Loucy (cell line): ENCODE results near the gene SLC39A11.

Experiments
- H2AFZ ChIP-seq: fragments of 200-600 bp; sonication (generic); 2 replicates; pipeline ENCODE4 v1.6.0; 2016; ENCODE audit warnings: antibody characterized with exemption, mild to moderate bottlenecking, low read length, moderate library complexity
- H3F3A ChIP-seq: fragments of 200-600 bp; 2 replicates; pipeline ENCODE4 v1.6.0; 2016; ENCODE audit warnings: antibody characterized with exemption, low read depth, mild to moderate bottlenecking
- H3K27me3 ChIP-seq: fragments of 200-600 bp; sonication (generic); 2 replicates; pipeline ENCODE4 v1.6.1; 2014; ENCODE audit warnings: low read length, mild to moderate bottlenecking; ENCODE audit not compliant: insufficient read depth, poor library complexity, severe bottlenecking
- H3K36me3 ChIP-seq: fragments of 200-600 bp; sonication (generic); 2 replicates; pipeline ENCODE4 v1.6.1; 2016; ENCODE audit warnings: low read length; ENCODE audit not compliant: insufficient read depth
- H3K4me1 ChIP-seq: fragments of 200-600 bp; sonication (generic); 2 replicates; pipeline ENCODE4 v1.5.1; 2014; ENCODE audit warnings: low read length, mild to moderate bottlenecking; ENCODE audit not compliant: insufficient read depth, poor library complexity, severe bottlenecking
- H3K4me2 ChIP-seq: fragments of 200-600 bp; sonication (generic); 2 replicates; pipeline ENCODE4 v1.6.0; 2014; ENCODE audit warnings: antibody characterized with exemption, low read length, low read depth, mild to moderate bottlenecking; ENCODE audit not compliant: poor library complexity, severe bottlenecking
- H3K4me3 ChIP-seq: fragments of 200-600 bp; sonication (generic); 2 replicates; pipeline ENCODE4 v1.5.1; 2014; ENCODE audit warnings: low read length, mild to moderate bottlenecking, mixed read lengths; ENCODE audit not compliant: poor library complexity, severe bottlenecking
- H3K79me2 ChIP-seq: fragments of 200-600 bp; sonication (generic); 2 replicates; pipeline ENCODE4 v1.6.1; 2014; ENCODE audit warnings: low read length; ENCODE audit not compliant: insufficient read depth
- H3K9ac ChIP-seq: fragments of 200-600 bp; sonication (generic); 2 replicates; pipeline ENCODE4 v1.6.0; 2014; ENCODE audit warnings: mild to moderate bottlenecking, low read depth, low read length, moderate library complexity; ENCODE audit not compliant: poor library complexity, severe bottlenecking
- H3K9me2 ChIP-seq: fragments of 200-600 bp; sonication (generic); replicated peaks from 2 replicates; pipeline ENCODE4 v1.6.1; 2016; ENCODE audit warnings: low read depth, low read length, mixed read lengths
- H3K9me3 ChIP-seq: fragments of 200-600 bp; sonication (generic); 2 replicates; pipeline ENCODE4 v1.6.1; 2014; ENCODE audit warnings: mild to moderate bottlenecking, antibody characterized with exemption, low read length, low read depth; ENCODE audit not compliant: insufficient read depth
- H4K20me1 ChIP-seq: fragments of 200-600 bp; sonication (generic); 2 replicates; pipeline ENCODE4 v1.6.0; 2014; ENCODE audit warnings: antibody characterized with exemption, low read length, mild to moderate bottlenecking; ENCODE audit not compliant: insufficient read depth, poor library complexity, severe bottlenecking
- EZH2phosphoT487 ChIP-seq: fragments of 200-600 bp; IDR thresholded peaks from 2 replicates; pipeline ENCODE4 v1.6.1; 2018; ENCODE audit warnings: antibody characterized with exemption, mild to moderate bottlenecking, moderate library complexity, borderline replicate concordance
- TF ChIP-seq, protein P1 (sequence below): fragments of 200-600 bp; sonication (generic); conservative IDR thresholded peaks from 2 replicates; pipeline ENCODE4 v1.5.1; 2014; ENCODE audit warnings: mild to moderate bottlenecking, antibody characterized with exemption, low read length

SLC39A11 gene

DNA sequence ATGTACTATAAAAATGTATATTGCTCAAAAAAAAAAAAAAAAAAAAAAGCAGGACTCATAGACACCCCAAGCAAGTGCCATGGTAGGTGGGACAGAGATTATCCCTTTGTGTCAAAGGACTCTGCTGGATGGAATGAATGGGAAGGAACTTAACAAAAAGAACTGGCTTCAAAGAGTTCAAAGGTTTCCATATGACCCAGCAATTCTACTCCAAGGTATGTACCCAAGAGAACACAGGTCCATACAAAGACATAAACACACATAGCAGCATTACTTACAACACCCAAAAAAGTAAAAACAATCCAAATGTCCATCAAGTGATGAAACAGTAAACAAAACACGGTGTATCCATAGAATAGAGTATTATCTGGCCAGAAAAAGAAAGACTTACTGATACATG is 255.2 kb downstream of the SLC39A11 start:
- Histone ChIP-seq H3K9ac (no peak overlapping the region), H3K9me3 (no peaks in the 10 kb centered on the region), H2AFZ (no peak overlapping the region), H3K4me2 (no peak overlapping the region), H4K20me1 (no peaks in the 10 kb centered on the region), H3K79me2 (no peaks in the 10 kb centered on the region), H3F3A (no peaks in the 10 kb centered on the region), H3K9me2 (no peaks in the 10 kb centered on the region), H3K4me3 (no peak overlapping the region), H3K4me1 (no peaks in the 10 kb centered on the region), H3K27me3 (no peaks in the 10 kb centered on the region), H3K36me3 (peaks cover 4% of the 10 kb centered on the region; the same call in 1 of the 2 replicates)
- TF ChIP-seq, protein P1, sequence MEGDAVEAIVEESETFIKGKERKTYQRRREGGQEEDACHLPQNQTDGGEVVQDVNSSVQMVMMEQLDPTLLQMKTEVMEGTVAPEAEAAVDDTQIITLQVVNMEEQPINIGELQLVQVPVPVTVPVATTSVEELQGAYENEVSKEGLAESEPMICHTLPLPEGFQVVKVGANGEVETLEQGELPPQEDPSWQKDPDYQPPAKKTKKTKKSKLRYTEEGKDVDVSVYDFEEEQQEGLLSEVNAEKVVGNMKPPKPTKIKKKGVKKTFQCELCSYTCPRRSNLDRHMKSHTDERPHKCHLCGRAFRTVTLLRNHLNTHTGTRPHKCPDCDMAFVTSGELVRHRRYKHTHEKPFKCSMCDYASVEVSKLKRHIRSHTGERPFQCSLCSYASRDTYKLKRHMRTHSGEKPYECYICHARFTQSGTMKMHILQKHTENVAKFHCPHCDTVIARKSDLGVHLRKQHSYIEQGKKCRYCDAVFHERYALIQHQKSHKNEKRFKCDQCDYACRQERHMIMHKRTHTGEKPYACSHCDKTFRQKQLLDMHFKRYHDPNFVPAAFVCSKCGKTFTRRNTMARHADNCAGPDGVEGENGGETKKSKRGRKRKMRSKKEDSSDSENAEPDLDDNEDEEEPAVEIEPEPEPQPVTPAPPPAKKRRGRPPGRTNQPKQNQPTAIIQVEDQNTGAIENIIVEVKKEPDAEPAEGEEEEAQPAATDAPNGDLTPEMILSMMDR, result no peak
- TF ChIP-seq EZH2phosphoT487, result no peak

DNA sequence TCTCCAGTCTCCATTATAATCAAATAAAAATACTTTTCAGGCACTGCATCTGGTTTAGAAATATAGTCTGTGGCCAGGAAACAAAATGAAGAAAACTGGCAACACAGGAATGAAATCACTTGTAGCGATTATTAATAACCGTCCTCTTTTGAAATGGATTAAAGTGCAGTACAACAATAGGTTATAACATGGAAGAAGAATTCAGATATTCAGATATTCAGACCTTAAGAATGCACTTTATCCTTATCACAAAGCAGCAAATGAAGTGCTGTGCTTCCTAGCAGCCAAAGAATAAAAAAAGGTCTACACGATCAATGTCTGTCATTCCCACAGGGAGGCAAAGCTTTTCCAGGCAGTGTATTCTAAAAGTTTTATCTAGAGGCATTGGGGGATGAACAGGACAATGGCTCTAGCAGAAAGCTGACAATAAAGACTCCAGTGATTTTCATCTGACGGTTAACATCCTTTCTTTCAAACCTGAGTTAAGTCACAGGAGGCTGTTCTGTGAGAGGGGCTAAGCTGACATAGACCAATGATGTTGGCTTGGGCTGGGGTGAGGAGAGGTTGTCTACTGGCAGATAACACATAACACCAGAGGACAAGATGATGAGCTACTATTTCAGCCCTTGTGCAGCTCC is 259.2 kb downstream of the SLC39A11 start:
- no peaks in the 10 kb centered on the region for H3K36me3 ChIP-seq
- H3K9me2 ChIP-seq, result no peaks in the 10 kb centered on the region
- H3K9ac ChIP-seq, result no peak overlapping the region
- H4K20me1 ChIP-seq, result no peaks in the 10 kb centered on the region
- H3K79me2 ChIP-seq, result no peaks in the 10 kb centered on the region
- no peaks in the 10 kb centered on the region for H3F3A ChIP-seq
- H3K4me2 ChIP-seq, result no peak overlapping the region
- H3K27me3 ChIP-seq, result no peaks in the 10 kb centered on the region
- H3K9me3 ChIP-seq, result no peaks in the 10 kb centered on the region
- no peak for TF ChIP-seq EZH2phosphoT487
- TF ChIP-seq, protein P1, result no peak
- no peaks in the 10 kb centered on the region for H3K4me1 ChIP-seq
- H3K4me3 ChIP-seq, result no peak overlapping the region
- H2AFZ ChIP-seq, result no peak overlapping the region

DNA sequence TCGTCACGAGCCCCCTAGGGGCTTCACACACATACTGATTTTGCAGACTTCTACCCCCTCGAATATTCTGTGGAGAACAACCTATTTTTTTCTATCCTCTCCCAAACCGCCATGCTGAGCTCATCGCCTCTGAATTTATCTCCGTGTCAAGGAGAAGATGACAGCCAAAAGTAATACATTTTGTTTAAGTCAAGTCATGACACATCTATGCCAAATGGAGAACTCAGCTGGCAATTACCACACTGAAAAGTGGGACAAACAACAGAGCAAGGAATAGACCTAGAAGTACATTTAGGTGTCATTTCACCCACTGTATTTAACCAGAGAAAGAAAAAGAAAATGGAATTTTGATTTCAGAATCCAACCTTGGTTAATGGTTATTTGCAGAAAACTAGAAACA is 260.2 kb downstream of the SLC39A11 start:
- H3K9me3 ChIP-seq, result no peaks in the 10 kb centered on the region
- H3K4me3 ChIP-seq, result no peak overlapping the region
- H3K4me2 ChIP-seq, result no peak overlapping the region
- H2AFZ ChIP-seq, result no peak overlapping the region
- no peaks in the 10 kb centered on the region for H4K20me1 ChIP-seq
- no peaks in the 10 kb centered on the region for H3K9me2 ChIP-seq
- H3K9ac ChIP-seq, result no peak overlapping the region
- H3F3A ChIP-seq, result no peaks in the 10 kb centered on the region
- no peaks in the 10 kb centered on the region for H3K27me3 ChIP-seq
- no peaks in the 10 kb centered on the region for H3K4me1 ChIP-seq
- TF ChIP-seq, protein P1, result no peak
- no peak for TF ChIP-seq EZH2phosphoT487
- no peaks in the 10 kb centered on the region for H3K36me3 ChIP-seq
- H3K79me2 ChIP-seq, result no peaks in the 10 kb centered on the region
